Activated naive CD4-positive, alpha-beta T cell treated with anti-CD3 and anti-CD28 coated beads for 36 hours (primary cell): ENCODE data around the gene IFRD1. TPM values are rescaled to one million over a fixed set of nuclear protein-coding genes. Genes with fewer than 3 reads are reported as not detected.

Experiments
- CTCF ChIA-PET: fragments of 350-600 bp; sonication (Branson Sonifier 250); formaldehyde crosslinking; loops from one replicate; lab custom pipeline; 2021; ENCODE audit warnings: antibody characterized with exemption; lab: Charles Lee
- DNase-seq: peaks from one replicate; pipeline ENCODE4 v3.0.0-alpha.2; 2020
- H3K27ac Mint-ChIP-seq: one replicate; pipeline ENCODE4 v1.8.0; 2021; ENCODE audit warnings: mild to moderate bottlenecking, mixed read lengths
- H3K27me3 Mint-ChIP-seq: one replicate; pipeline ENCODE4 v1.8.0; 2021; ENCODE audit warnings: low read depth, mixed read lengths
- H3K36me3 Mint-ChIP-seq: one replicate; pipeline ENCODE4 v1.8.0; 2021; ENCODE audit warnings: low read depth, mixed read lengths
- H3K4me1 Mint-ChIP-seq: one replicate; pipeline ENCODE4 v1.8.0; 2021; ENCODE audit warnings: low read depth, mixed read lengths
- H3K4me3 Mint-ChIP-seq: one replicate; pipeline ENCODE4 v1.8.0; 2021; ENCODE audit warnings: mild to moderate bottlenecking, moderate library complexity, mixed read lengths
- H3K9me3 Mint-ChIP-seq: one replicate; pipeline ENCODE4 v1.8.0; 2021; ENCODE audit warnings: mixed read lengths
- intact Hi-C: fragments of 100-400 bp; cut with micrococcal nuclease; formaldehyde crosslinking; loops from one replicate; pipeline ENCODE4 v1.15.1; 2023
- total RNA-seq, 2 experiments: library from RNA; stranded (reverse); gene quantifications; one replicate each; pipeline ENCODE4 v1.2.3, GENCODE V29; 2021

Gene IFRD1, protein sequence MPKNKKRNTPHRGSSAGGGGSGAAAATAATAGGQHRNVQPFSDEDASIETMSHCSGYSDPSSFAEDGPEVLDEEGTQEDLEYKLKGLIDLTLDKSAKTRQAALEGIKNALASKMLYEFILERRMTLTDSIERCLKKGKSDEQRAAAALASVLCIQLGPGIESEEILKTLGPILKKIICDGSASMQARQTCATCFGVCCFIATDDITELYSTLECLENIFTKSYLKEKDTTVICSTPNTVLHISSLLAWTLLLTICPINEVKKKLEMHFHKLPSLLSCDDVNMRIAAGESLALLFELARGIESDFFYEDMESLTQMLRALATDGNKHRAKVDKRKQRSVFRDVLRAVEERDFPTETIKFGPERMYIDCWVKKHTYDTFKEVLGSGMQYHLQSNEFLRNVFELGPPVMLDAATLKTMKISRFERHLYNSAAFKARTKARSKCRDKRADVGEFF
- total RNA-seq, result 10 to 100 TPM; 47.3 to 50.5 TPM

DNA sequence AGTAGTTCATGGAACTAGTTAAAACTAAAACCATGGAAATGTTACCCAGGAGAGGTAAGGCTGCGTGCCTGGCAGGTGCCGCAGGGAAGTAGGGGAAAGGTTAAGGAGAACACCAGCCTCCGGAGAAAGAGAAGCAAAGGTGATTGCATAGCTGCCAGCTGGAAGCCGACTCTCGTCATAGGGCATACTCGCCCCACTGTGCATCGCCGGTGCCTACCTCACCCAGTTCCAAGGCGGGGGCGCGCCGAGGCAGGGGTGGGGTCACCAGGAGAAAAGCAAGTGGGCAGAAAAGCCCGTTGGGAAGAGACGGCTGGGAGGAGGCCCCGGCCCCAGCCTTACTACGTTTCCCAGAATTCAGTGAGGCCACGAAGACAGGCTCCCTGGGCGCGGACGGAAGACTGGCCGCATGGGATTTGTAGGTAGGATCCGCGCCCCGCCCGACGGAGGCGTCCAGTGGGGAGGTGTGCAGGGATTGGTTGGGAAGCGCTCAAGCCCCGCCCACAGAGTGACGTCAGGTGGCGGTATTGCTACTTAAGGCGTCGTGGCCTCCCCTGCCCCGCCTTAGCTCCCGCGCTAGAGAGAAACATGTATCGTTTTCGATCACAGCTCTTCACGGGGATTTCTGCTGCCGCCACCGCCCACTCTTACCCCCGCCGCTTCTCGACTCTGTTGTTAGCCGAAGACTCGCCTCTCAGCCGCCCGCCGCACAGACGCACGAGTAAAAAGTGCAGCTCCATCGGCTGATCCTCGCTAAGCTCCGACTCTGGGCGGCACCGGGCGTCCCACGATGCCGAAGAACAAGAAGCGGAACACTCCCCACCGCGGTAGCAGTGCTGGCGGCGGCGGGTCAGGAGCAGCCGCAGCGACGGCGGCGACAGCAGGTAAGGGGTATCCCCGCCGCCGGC, at the start of gene IFRD1:
Gene IFRD1 (plus strand): TSS at position 559 of the 905 bp plus-strand sequence. CDS start 229 bp downstream, at position 788.
- Mint-ChIP-seq H3K36me3 (peaks cover 6% of the 10 kb centered on the region), H3K27ac (peak within 1 kb of the TSS; percentile 99), H3K4me3 (peak within 1 kb of the TSS; percentile 99), H3K9me3 (no peaks in the 10 kb centered on the region), H3K27me3 (no peaks in the 10 kb centered on the region), H3K4me1 (peaks cover 39% of the 10 kb centered on the region)
- CTCF ChIA-PET, result no interaction called here
- intact Hi-C loops, result loop anchor here (1.0 to 10.0 kb wide), 11 partner anchors 28 to 1435 kb away; partner anchors contain the start of genes DOCK4, IMMP2L, LRRN3 and SMIM30
- DNase-seq, result peak; percentile 98

DNA sequence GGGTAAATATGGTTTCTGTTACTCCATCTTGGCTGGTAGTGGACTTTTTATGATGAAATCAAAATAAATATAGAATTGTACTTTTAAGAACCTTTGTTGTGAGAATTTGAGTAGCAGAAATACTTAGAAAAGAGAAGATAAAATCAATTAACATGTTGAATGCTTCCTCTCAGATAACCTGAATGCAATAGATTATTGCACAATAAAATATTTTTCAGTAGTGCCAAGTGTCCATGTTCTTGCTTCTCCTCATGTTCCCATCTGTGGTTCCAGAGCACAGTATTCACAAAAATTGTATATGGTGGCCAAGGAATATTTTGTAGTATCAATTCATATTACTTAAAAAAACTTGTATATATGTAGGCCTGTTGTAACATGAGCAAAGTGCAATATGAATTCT, 45.9 kb upstream of the IFRD1 start:
- intact Hi-C loops, result no loop called here

DNA sequence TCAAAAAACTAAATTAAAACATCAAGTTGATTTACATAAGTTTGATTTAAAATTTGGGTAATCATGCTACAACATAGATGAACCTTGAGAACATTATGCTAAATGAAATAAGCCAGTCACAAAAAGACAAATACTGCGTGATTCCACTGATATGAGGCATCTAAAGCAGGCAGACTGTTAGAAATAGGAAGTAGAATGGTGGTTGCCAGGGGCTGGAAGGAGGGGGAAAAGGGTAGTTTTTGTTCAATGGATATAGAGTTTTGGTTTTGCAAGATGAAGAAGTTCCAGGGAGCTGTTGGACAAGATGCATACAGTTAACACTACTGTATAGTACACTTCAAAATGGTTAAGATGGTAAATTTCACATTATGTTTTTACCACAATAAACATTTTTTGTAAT, 45.0 kb upstream of the IFRD1 start:
- no peaks in the 10 kb centered on the region for H3K9me3 Mint-ChIP-seq
- peaks cover 5% of the 10 kb centered on the region for H3K27me3 Mint-ChIP-seq
- H3K4me1 Mint-ChIP-seq, result no peaks in the 10 kb centered on the region
- DNase-seq, result no peak
- intact Hi-C loops, result no loop called here
- CTCF ChIA-PET, result no interaction called here
- H3K36me3 Mint-ChIP-seq, result no peaks in the 10 kb centered on the region
- no peak overlapping the region for H3K27ac Mint-ChIP-seq
- no peak overlapping the region for H3K4me3 Mint-ChIP-seq

More for the DNA sequence above, 45.9 kb upstream of the IFRD1 start:
- no peak for DNase-seq
- no peak overlapping the region for H3K4me3 Mint-ChIP-seq
- H3K4me1 Mint-ChIP-seq, result no peaks in the 10 kb centered on the region
- no peaks in the 10 kb centered on the region for H3K9me3 Mint-ChIP-seq
- H3K36me3 Mint-ChIP-seq, result no peaks in the 10 kb centered on the region
- CTCF ChIA-PET, result no interaction called here
- peaks cover 1% of the 10 kb centered on the region for H3K27me3 Mint-ChIP-seq
- H3K27ac Mint-ChIP-seq, result no peak overlapping the region

DNA sequence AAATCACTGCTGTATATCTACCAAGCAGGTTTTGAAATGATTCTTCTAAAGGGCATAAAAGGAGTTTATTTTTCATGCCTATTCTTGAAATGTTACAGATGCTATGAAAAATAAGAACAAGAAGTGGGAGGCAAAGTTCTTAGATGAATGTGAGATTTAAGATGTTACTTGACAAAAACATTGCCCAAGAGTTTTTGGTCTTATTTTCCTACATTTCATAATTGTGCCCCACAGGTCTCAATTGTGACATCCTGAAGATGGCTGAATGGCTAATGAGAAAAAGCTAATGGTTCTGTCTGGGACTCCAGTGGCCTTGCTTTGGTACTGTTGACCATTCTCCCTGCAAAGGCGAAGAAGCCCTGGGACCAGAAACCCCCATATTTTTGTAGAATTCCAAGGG, 43.0 kb upstream of the IFRD1 start:
- no peak for DNase-seq
- H3K4me1 Mint-ChIP-seq, result no peaks in the 10 kb centered on the region
- H3K4me3 Mint-ChIP-seq, result no peak overlapping the region
- H3K9me3 Mint-ChIP-seq, result no peaks in the 10 kb centered on the region
- H3K36me3 Mint-ChIP-seq, result no peaks in the 10 kb centered on the region
- intact Hi-C loops, result no loop called here
- CTCF ChIA-PET, result interaction anchor here (0.6 kb wide), 1 partner anchor 177 kb away, joined by 3 read pairs; no protein-coding TSS in a partner anchor
- no peak overlapping the region for H3K27ac Mint-ChIP-seq
- peaks cover 7% of the 10 kb centered on the region for H3K27me3 Mint-ChIP-seq

DNA sequence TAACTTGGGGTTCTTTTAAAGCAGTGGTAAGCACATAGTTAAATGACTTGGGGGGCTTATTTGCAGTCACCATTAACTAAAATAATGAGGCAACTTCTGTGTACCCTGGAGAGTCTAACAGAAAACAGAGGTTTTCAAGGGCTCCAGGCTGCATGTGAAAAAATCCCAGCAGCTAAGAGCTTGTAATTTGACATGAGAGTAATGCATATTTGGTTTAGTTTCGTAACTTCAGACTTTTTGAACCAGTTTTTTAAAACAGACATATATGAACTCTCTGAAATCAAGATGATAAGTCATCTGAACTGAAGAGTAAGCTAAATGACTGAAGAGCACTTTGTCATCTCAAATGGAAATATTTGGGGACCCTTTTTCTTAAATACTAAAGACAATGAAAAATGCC, 40.2 kb upstream of the IFRD1 start:
- no peak overlapping the region for H3K27ac Mint-ChIP-seq
- H3K9me3 Mint-ChIP-seq, result no peaks in the 10 kb centered on the region
- H3K4me3 Mint-ChIP-seq, result no peak overlapping the region
- intact Hi-C loops, result loop anchor here (2.0 kb wide), 2 partner anchors 87 to 669 kb away; no protein-coding TSS in a partner anchor
- H3K4me1 Mint-ChIP-seq, result no peaks in the 10 kb centered on the region
- CTCF ChIA-PET, result interaction anchor here (0.7 kb wide), 1 partner anchor 12 kb away, joined by 3 read pairs; no protein-coding TSS in a partner anchor
- no peaks in the 10 kb centered on the region for H3K36me3 Mint-ChIP-seq
- H3K27me3 Mint-ChIP-seq, result peaks cover 10% of the 10 kb centered on the region
- no peak for DNase-seq

DNA sequence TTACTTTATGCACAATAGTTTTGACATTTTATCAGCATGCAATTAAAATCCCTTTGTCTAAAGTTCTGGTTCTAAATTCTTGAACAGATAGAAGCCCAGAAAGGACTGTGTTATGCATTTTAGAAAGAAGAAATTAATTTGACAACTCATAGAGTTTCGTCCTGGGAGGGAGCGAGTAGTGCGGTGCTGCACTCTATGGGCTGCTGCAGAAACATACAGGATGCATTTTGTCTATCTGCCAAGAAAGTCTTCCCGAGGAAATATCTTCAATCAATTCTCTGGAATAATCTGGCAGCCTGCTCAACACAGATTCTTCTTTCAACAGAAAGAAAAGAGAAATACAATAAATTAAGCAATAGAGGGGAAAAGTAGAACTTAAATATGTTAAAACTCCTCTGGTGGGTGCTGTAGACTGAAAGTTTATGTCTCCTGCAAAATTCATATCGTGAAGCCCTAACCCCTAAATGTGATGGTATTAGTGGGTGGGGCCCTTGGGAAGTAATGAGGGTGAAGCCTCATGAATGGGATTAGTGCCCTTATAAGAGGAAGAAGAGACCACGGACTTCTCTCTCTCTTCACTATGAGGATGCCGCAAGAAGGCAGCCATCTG, 39.0 kb upstream of the IFRD1 start:
- Mint-ChIP-seq H3K27me3 (peaks cover 10% of the 10 kb centered on the region), H3K9me3 (no peaks in the 10 kb centered on the region), H3K27ac (no peak overlapping the region), H3K36me3 (no peaks in the 10 kb centered on the region), H3K4me1 (no peaks in the 10 kb centered on the region), H3K4me3 (no peak overlapping the region)
- CTCF ChIA-PET, result no interaction called here
- intact Hi-C loops, result loop anchor here (1.0 to 2.0 kb wide), 3 partner anchors 86 to 670 kb away; no protein-coding TSS in a partner anchor
- DNase-seq, result peak; percentile 27

DNA sequence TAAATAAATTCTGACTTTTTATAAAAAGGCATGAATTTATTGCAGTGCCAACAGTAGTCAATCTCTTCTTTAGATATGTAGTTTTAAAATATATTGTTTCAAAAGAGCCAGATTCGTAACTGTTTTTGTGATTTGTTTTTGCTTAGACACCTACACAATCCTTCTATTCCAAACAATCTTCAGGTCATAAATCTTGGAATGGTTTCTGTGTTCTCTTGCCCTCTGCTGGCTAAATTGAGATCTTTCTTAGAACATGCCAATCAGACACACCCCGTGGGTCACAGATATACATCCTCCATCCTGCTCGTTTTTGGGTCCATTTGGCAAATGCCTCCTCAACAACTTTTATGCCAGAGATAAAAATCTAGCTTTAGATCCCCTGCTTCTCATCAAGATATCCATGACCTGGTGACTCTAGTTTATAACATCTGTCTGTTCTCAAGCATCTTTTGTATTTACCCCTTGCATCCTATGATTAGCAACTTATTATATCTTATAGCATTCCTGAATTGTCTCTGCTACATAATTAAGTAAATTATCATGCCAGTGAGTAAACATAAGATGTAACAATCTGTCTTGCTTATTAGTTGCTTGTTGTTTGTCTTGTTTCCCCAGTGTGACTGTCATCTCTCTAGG, 35.3 kb upstream of the IFRD1 start:
- CTCF ChIA-PET, result interaction anchor here (1.2 kb wide), 1 partner anchor 662 kb away, joined by 3 read pairs; no protein-coding TSS in a partner anchor
- Mint-ChIP-seq H3K4me1 (no peaks in the 10 kb centered on the region), H3K36me3 (no peaks in the 10 kb centered on the region), H3K9me3 (peaks cover 4% of the 10 kb centered on the region), H3K27me3 (peaks cover 10% of the 10 kb centered on the region), H3K27ac (no peak overlapping the region), H3K4me3 (no peak overlapping the region)
- no peak for DNase-seq
- intact Hi-C loops, result loop anchor here (1.0 to 2.0 kb wide), 2 partner anchors 36 to 652 kb away; partner anchors contain the start of gene IFRD1

DNA sequence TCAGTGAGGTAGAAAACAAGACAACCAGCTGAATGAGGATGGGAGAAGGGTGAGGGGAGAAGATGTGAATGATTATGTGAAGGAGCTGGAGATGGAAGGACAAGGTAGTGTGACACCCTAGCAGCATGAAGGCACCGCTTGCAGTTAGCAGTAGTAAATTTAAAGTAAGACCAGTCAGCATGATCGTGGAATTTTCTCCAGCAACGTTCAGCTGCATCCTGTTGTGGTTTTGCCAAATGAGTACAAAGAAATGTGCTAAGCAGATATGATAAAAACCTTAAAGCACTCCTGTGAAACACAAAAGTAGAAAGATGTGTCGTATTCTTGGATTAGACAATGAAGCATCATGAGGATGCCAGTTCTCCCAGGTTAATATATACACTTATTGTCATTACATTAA, 34.1 kb upstream of the IFRD1 start:
- H3K4me1 Mint-ChIP-seq, result no peaks in the 10 kb centered on the region
- CTCF ChIA-PET, result interaction anchor here (0.6 to 1.2 kb wide), 3 partner anchors 125 to 663 kb away, joined by 3 read pairs; no protein-coding TSS in a partner anchor
- peak; percentile 9 for DNase-seq
- H3K4me3 Mint-ChIP-seq, result no peak overlapping the region
- peaks cover 4% of the 10 kb centered on the region for H3K9me3 Mint-ChIP-seq
- intact Hi-C loops, result no loop called here
- H3K27ac Mint-ChIP-seq, result no peak overlapping the region
- H3K36me3 Mint-ChIP-seq, result no peaks in the 10 kb centered on the region
- peaks cover 5% of the 10 kb centered on the region for H3K27me3 Mint-ChIP-seq

DNA sequence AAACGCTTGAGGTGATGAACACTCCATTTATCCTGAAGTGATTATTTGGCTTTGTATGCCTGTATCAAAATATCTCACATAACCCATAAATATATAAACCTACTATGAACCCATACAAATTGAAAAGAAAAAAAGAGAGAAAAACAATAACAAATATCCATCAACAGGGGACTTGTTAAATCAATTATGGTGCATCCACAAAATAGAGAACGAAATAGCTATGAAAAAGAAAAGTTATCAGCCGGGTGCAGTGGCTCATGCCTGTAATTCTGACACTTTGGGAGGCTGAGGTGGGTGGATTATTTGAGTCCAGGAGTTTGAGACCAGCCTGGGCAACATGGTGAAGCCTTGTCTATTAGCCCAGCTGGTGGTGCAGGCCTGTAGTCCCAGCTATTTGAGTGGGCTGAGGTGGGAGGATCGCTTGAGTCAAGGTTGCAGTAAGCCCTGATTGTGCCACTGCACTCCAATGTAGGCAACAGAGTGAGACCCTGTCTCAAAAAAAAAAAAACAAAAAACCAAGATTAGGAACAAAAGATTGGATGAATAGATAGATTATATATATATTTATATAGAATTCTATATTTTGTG, 30.6 kb upstream of the IFRD1 start:
- H3K4me3 Mint-ChIP-seq, result no peak overlapping the region
- intact Hi-C loops, result no loop called here
- CTCF ChIA-PET, result no interaction called here
- H3K4me1 Mint-ChIP-seq, result peaks cover 23% of the 10 kb centered on the region
- no peaks in the 10 kb centered on the region for H3K36me3 Mint-ChIP-seq
- H3K27ac Mint-ChIP-seq, result no peak overlapping the region
- peaks cover 2% of the 10 kb centered on the region for H3K27me3 Mint-ChIP-seq
- peaks cover 4% of the 10 kb centered on the region for H3K9me3 Mint-ChIP-seq
- no peak for DNase-seq

DNA sequence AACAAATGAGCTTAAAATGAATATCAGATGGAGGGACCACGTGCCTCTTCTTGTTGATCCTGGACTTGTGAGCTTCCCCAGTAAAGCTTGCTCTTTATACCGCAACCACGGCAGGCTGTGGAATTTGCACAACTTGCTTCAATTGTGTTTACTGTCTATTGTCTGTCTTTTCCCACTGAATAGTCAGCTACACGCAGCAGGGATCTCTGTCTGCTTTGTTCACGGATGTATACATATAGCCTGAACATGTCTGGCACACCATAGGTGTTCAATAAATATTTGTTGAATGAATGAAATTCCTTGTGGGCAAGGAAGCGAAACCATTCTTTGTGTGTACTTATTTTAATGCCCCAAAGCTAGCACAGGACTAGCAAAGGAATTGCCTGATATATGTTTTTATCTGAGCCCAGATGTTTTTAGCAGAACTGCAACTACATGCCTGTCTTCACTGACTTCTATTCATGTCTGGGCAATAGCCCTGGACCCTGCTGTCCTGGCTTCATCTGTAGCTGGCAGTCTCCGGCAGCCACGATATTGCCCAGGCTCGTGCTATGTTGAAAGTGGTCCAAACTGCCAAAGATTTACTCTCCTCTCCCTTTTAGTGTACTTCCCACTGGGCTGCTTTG, 29.9 kb upstream of the IFRD1 start:
- Mint-ChIP-seq H3K9me3 (peaks cover 4% of the 10 kb centered on the region), H3K4me3 (no peak overlapping the region), H3K4me1 (peaks cover 23% of the 10 kb centered on the region), H3K27ac (no peak overlapping the region), H3K36me3 (no peaks in the 10 kb centered on the region), H3K27me3 (peaks cover 2% of the 10 kb centered on the region)
- no peak for DNase-seq
- intact Hi-C loops, result no loop called here
- CTCF ChIA-PET, result interaction anchor here (1.0 kb wide), 1 partner anchor 668 kb away, joined by 4 read pairs; no protein-coding TSS in a partner anchor
